Measurements from ENCODE around the gene UNC5C. TPM values are rescaled to one million over a fixed set of nuclear protein-coding genes. Genes with fewer than 3 reads are reported as not detected.

UNC5C gene
- total RNA-seq, 3 donors from 2014 or later: 6.2 to 20.9 (median 6.2) TPM

DNA sequence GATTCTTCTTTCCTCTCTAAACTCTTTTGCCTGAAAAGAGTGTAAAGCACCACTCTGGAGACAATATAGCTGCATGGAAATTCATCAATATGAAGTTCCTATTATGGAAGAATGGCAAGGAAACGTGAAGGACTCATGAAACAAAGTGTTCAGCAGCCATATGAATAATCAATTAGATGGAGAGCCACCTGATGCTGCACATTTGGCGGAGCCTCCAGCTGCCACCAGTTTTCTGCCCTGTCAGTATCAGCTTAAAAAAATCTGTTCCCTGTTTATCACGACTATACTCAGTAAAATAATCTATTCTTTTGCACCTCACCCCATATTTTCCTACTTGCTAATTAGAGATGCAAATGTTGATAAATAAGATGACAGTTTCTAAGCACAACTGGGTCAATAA, 276.0 kb downstream of the UNC5C start:
- intact Hi-C loops (cut with DNase I; ENCODE audit: low total_unique reads): no loop called here

DNA sequence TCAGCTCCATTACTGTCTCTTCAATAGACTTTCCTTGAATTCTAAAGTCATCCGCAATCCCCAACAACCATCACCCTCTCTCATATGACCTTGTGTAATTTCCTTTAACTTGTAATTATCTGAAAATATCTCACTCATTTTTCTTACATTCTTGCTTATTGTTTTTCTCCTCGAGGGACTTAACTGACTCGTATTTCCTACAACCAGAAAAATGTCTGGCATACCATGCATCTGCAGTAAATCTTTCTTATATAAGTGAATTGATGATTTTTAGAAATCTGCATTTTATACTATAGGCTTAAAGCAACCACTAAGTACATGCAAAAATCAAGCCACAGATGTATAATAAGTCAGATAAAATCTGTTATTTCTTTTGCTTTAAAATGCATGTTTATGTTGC, 276.7 kb downstream of the UNC5C start:
- no peak for DNase-seq (ENCODE audit: low spot score in 2 of 2)
- no peak overlapping the region for H3K4me3 ChIP-seq
- H3K9me3 ChIP-seq: no peaks in the 10 kb centered on the region
- intact Hi-C loops (cut with DNase I; ENCODE audit: low total_unique reads): no loop called here
- H3K36me3 ChIP-seq: no peaks in the 10 kb centered on the region
- no peaks in the 10 kb centered on the region for H3K27me3 ChIP-seq
- H3K4me1 ChIP-seq: no peaks in the 10 kb centered on the region
- TF ChIP-seq, protein P1, sequence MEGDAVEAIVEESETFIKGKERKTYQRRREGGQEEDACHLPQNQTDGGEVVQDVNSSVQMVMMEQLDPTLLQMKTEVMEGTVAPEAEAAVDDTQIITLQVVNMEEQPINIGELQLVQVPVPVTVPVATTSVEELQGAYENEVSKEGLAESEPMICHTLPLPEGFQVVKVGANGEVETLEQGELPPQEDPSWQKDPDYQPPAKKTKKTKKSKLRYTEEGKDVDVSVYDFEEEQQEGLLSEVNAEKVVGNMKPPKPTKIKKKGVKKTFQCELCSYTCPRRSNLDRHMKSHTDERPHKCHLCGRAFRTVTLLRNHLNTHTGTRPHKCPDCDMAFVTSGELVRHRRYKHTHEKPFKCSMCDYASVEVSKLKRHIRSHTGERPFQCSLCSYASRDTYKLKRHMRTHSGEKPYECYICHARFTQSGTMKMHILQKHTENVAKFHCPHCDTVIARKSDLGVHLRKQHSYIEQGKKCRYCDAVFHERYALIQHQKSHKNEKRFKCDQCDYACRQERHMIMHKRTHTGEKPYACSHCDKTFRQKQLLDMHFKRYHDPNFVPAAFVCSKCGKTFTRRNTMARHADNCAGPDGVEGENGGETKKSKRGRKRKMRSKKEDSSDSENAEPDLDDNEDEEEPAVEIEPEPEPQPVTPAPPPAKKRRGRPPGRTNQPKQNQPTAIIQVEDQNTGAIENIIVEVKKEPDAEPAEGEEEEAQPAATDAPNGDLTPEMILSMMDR (IDR thresholded peaks at IDR 0.05): no peak
- TF ChIP-seq POLR2AphosphoS5 (IDR thresholded peaks at IDR 0.05) (no peak), POLR2A (IDR thresholded peaks at IDR 0.05) (no peak)
- no peak overlapping the region for H3K27ac ChIP-seq

More for the DNA sequence above, 276.0 kb downstream of the UNC5C start:
- Histone ChIP-seq H3K27me3 (no peaks in the 10 kb centered on the region), H3K4me1 (no peaks in the 10 kb centered on the region), H3K9me3 (no peaks in the 10 kb centered on the region), H3K4me3 (no peak overlapping the region), H3K36me3 (no peaks in the 10 kb centered on the region), H3K27ac (no peak overlapping the region)
- no peak for DNase-seq (ENCODE audit: low spot score in 2 of 2)
- TF ChIP-seq POLR2AphosphoS5 (IDR thresholded peaks at IDR 0.05) (no peak), POLR2A (IDR thresholded peaks at IDR 0.05) (no peak)
- TF ChIP-seq, protein P1 (IDR thresholded peaks at IDR 0.05): no peak

DNA sequence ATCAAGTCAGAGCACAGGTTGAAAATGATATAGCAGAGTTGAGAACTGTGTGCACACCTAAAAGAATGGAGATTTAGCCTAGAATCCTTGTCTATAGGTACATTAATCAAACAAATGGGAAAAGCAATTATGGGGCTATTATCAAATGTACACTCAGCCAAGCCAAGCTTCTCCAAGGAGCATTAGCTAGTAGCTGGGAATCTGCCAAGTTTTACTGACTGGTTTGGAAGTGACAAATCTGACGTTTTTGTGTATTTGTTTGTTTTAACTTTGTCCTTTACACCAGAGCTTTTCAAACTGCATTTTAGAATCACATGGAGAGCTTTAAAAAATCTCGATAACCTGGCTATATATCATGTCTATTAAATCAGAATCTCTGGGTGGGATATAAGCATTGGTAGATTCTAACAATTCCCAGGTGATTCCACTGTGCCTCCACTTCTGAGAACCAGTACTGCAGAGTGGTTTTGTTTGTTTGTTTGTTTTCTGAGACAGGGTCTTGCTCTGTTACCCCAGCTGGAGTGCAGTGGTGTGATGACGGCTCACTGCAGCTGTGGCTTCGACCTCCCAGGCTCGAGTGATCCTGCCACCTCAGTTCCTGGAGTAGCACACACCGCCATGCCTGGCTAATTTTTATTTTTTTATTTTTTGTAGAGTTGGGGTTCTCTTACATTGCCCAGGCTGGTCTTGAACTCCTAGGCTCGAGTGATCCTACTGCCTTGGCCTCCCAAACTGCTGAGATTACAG, 279.8 kb downstream of the UNC5C start:
- Histone ChIP-seq H3K4me3 (no peak overlapping the region), H3K27me3 (no peaks in the 10 kb centered on the region), H3K9me3 (no peaks in the 10 kb centered on the region), H3K4me1 (no peaks in the 10 kb centered on the region), H3K27ac (no peak overlapping the region), H3K36me3 (no peaks in the 10 kb centered on the region)
- DNase-seq (ENCODE audit: low spot score in 2 of 2): no peak
- TF ChIP-seq POLR2AphosphoS5 (IDR thresholded peaks at IDR 0.05): no peak
- TF ChIP-seq, protein P1 (IDR thresholded peaks at IDR 0.05): no peak
- TF ChIP-seq POLR2A (IDR thresholded peaks at IDR 0.05): no peak
- intact Hi-C loops (cut with DNase I; ENCODE audit: low total_unique reads): no loop called here

DNA sequence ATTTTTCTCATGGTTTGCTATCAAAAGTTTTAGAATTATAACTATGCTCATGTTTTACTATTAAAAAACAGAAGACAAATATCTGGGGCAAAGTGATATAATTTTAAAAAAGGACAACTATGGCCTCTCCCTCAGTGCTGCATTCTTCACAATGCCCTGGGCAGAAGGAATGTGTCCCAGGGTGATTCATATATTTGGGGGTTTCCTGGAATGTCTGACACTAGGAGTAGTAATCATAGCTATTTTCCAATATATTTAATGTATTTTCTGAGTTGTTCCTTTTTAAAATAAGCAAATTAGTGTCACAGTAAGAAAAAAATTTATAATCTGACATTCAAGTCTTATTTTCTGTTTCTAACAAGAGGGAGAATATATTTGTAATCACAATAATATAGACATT, 281.7 kb downstream of the UNC5C start:
- Histone ChIP-seq H3K4me1 (no peaks in the 10 kb centered on the region), H3K9me3 (no peaks in the 10 kb centered on the region), H3K27me3 (no peaks in the 10 kb centered on the region), H3K36me3 (no peaks in the 10 kb centered on the region), H3K4me3 (no peak overlapping the region), H3K27ac (no peak overlapping the region)
- TF ChIP-seq, protein P1 (IDR thresholded peaks at IDR 0.05): no peak
- TF ChIP-seq POLR2AphosphoS5 (IDR thresholded peaks at IDR 0.05) (no peak), POLR2A (IDR thresholded peaks at IDR 0.05) (no peak)
- intact Hi-C loops (cut with DNase I; ENCODE audit: low total_unique reads): no loop called here
- DNase-seq (ENCODE audit: low spot score in 2 of 2): no peak

DNA sequence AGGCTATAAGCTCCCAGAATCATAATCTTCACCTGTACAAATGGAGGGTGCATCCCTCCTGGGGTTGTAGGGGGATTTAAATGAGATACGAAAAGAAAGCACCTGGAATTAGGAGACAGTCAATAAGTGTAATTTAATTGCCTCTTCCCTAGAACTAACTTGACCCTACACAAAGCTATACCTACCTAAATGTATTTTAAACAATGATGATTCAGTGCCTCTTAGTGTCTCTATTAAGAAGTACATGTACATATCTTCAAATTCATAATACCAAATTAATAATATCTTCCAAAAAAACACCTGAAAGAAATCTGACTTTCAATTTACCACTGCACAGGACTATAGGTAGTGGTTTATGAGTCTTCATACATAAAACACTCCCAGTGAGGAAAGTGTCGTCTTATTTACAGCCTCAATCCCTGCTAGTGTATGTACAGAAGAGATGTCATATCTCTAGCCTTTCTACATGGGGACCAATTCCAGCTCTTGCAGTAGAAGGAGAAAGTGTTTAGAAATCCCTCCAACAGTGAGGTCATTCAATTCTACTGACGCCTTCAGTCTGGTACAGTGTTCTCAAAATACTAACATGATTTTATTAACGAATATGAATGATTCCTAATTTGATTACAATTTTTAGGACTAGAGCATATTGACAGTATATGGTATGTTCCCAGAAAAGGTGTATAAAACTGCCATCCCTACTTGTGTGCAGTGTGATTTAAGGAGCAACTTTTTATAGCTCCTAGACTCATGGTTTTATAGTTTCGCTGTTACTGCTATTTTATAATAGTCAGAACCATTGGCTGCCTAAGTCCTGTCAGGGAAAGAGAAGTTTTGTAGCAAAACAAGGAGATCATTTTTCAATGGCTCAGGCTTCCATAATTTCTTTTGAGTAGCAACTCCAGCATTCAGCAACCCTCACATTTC, 282.7 kb downstream of the UNC5C start:
- intact Hi-C loops (cut with DNase I; ENCODE audit: low total_unique reads): no loop called here

More for the DNA sequence above, 282.7 kb downstream of the UNC5C start:
- no peak for DNase-seq (ENCODE audit: low spot score in 2 of 2)
- no peaks in the 10 kb centered on the region for H3K4me1 ChIP-seq
- no peaks in the 10 kb centered on the region for H3K27me3 ChIP-seq
- no peaks in the 10 kb centered on the region for H3K36me3 ChIP-seq
- no peak overlapping the region for H3K4me3 ChIP-seq
- no peak for TF ChIP-seq POLR2A (IDR thresholded peaks at IDR 0.05)
- TF ChIP-seq POLR2AphosphoS5 (IDR thresholded peaks at IDR 0.05): no peak
- TF ChIP-seq, protein P1 (IDR thresholded peaks at IDR 0.05): no peak
- H3K9me3 ChIP-seq: no peaks in the 10 kb centered on the region
- H3K27ac ChIP-seq: no peak overlapping the region

All from breast epithelium (tissue), 4 donors.